T-helper 2 cell (primary cell): ENCODE data around the gene RIN2.
A peak's percentile ranks its signal among the peaks of the same experiment; 100 is the strongest.

Experiments used
- DNase-seq, 5 experiments: peaks; one replicate each; pipeline versions ENCODE4 v3.0.0 to v3.0.0-alpha.2; 2012 to 2022
- total RNA-seq, 2 donors: gene quantifications; one replicate each; lab custom pipeline; 2026; lab: John Stamatoyannopoulos, UW

RIN2 gene
- total RNA-seq: 0.07 to 0.31 reads per million in 2 donors

- DNase-seq: no peak
These were observed at the start of gene RIN2 for GRCh38 chr20:19758133-19758500. Gene RIN2, plus strand, starts transcription at chr20:19758258. Its CDS starts 131,344 bp downstream, at chr20:19889602.

DNA sequence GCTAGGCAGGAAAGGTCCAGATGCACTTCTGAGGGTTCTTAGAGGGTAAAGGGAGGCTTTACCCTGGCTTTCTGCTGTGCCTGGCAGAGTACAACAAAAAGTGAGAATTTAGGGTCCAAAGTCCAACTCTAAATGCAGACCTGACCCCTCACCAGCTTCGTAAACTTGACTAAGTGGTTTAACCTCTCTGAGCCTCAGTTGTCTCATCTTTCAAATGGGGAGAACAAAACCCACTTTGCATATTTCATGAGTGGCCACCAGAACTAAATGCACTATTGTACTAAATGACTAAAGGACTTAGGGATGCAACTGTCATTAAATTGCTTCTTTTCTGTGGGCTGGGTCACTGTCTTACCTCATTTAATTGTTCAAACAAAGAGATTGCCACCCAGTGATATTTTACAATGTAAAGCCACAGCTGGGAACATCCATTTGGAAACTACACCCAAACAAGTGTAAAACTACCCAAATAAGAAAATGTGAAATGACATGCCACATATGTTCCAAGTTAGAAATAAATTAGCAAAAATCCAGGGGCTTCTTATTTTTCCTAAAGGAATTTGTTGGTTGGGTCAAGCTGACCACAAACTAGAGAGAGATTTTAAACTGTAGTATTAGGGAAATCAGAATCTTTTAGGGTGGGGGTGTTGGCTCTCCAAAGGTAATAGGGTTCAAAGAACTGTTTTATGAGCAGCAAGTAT is 48.3 kb upstream of the RIN2 start:
- no peak for DNase-seq

- no peak for DNase-seq
These were observed 47.5 kb upstream of the RIN2 start for GRCh38 chr20:19710336-19711120.

DNA sequence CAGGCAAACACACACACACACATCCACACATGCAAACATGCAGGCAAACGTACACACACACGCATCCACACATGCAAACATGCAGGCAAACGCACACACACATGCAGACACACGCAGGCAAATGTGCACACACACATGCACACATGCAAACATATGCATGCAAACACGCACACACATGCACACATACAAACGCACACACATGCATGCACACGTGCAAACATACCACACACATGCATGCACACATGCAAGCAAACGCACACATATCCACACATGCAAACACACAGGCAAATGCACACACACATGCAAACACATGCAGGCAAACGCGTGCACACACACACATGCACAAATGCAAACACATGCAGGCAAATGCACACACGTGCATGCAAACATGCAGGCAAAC is 46.9 kb upstream of the RIN2 start:
- no peak for DNase-seq

- DNase-seq: no peak
These were observed 45.3 kb upstream of the RIN2 start for GRCh38 chr20:19712721-19713260.

- no peak for DNase-seq
These were observed 44.1 kb upstream of the RIN2 start for GRCh38 chr20:19713822-19714578.

- no peak for DNase-seq
These were observed 43.5 kb upstream of the RIN2 start for GRCh38 chr20:19714579-19714840.

DNA sequence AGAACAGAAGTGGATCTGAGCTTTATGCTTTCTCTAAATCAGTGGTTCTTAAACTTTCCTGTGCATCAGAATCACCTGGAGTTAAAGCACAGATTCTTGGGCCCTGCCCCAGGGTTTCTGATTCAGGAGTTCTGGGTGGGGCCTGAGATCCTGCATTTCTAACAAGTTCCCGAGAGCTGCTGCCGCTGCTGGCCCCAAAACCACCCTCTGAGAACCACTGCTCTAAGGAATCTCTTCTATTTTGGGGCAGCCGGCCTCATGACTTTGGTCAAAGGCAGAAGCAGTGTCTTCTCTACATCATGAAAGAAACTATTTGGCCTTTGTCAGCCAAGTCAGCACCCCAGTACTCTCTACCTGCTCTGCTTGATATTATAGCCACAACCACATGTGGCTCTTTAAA is 42.1 kb upstream of the RIN2 start:
- DNase-seq: no peak

- no peak for DNase-seq
These were observed 39.2 kb upstream of the RIN2 start for GRCh38 chr20:19718880-19719279.

GRCh38 chr20:19720991-19721390 is 37.1 kb upstream of the RIN2 start:
- no peak for DNase-seq

DNA sequence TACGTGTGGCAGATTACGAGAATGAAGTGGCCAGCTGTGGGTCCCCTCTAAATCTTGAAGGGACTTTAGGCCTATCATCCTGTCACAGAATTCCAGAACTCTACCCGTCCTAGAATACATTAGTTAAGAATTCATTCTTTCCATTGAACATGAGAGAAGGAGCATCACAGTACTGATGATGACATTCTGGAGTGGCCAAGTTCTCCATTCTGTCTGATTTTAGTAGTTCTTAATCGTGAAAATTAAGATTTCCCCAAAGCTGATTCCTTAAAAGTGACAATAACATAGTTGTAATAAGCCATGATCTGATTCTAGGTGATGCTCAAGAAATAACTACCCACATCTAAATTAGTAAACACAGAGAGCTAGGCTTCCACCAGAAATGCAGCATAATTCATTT is 35.0 kb upstream of the RIN2 start:
- no peak for DNase-seq

DNA sequence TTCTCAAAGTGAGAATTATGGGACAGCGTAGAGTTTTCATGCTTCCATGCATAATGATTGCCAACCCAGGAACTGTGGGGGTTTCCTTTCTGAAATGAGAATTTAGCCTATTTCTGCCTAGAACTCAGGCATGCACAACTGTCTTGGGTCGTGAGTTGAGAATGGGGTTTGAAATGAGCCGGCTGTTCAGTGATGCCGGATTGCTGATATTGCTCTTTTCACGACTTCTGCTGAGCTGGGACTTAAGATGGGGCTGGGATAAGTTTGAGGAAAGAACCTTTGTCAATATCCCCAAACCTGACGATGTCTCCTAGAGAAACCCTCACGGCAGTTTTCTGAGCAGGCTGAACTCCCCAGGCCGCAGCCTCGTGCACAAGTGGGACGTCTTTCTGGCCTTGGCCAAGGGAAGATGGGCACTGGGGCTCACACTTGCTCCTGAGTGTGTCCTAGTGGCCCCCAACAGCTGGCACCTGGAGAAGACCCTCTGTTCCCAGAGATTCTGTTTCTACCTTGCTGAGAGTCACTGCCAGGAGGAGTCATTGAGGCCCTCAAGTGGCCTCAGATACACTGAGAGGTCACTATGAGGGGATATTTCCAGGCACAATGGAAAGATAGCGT is 34.1 kb upstream of the RIN2 start:
- no peak for DNase-seq

- DNase-seq: no peak
These were observed 32.7 kb upstream of the RIN2 start for GRCh38 chr20:19725373-19725772.

DNA sequence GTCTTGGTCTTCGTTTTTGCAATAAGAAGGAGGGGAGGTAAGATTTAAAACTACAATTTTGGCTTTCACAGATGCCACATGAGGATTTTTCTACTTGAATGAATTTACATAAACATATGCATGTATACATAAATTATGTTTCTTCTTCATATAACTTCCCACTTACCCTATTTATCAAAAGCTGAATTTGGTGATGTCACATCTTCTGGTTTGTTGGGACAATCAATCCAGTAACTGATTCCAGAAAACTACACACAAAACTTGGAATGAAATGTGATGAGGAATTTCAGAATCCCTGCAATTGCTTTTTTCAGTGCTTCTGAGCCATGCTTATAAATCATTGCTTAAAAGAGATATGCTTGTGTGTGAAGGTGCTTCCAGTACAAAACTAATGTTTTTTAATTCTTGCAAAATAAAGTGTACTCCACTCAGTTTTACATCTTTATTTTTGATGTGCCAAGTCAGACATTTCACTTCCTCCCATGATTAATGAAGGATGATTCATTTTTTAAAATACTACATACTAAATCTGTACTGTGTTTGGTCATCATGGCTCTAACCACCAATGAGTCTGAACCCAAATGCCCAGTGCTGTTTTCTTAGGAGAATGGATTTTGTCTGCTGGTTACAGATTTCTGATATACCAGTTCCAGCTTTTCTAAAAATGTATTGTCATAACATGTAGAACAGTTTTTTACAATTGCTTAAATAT is 32.1 kb upstream of the RIN2 start:
- no peak for DNase-seq

GRCh38 chr20:19727251-19727847 is 30.7 kb upstream of the RIN2 start:
- no peak for DNase-seq

- DNase-seq: no peak
These were observed 28.4 kb upstream of the RIN2 start for GRCh38 chr20:19729672-19730071.

GRCh38 chr20:19730706-19731105 is 27.4 kb upstream of the RIN2 start:
- no peak for DNase-seq

GRCh38 chr20:19734811-19735210 is 23.2 kb upstream of the RIN2 start:
- DNase-seq: no peak

- DNase-seq: peak in 1 of 5 experiments; percentile 12
These were observed 22.6 kb upstream of the RIN2 start for GRCh38 chr20:19735446-19735845.

DNA sequence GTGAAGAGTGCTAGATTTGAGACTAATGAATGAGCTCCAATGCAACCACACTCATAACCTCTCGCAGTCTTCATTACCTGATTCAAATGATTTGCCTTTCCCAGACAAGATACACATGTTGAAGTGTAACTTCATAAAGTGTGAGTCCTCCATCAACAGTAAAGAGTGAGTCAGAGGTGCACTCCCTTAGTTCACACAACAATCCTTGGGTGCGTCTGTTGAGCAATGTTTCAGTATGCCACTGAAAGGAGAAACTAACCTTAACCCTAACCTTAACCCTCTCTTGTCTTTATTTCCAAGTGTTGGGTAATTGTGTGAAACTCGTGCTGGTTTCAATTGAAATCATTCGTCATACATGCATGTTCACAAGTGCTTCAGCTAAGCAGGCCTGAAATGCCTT is 21.0 kb upstream of the RIN2 start:
- peak in 1 of 5 experiments; percentile 35 for DNase-seq

- no peak for DNase-seq
These were observed 19.1 kb upstream of the RIN2 start for GRCh38 chr20:19738951-19739350.

- DNase-seq: no peak
These were observed 18.7 kb upstream of the RIN2 start for GRCh38 chr20:19739351-19739750.
